ENCODE data around the gene SOX6. TPM values are rescaled to one million over a fixed set of nuclear protein-coding genes. Genes with fewer than 3 reads are reported as not detected.

SOX6 gene
- polyA plus RNA-seq, 1 of the 3 experiments (the other 2 are of a cell fraction), result 0.03 TPM

DNA sequence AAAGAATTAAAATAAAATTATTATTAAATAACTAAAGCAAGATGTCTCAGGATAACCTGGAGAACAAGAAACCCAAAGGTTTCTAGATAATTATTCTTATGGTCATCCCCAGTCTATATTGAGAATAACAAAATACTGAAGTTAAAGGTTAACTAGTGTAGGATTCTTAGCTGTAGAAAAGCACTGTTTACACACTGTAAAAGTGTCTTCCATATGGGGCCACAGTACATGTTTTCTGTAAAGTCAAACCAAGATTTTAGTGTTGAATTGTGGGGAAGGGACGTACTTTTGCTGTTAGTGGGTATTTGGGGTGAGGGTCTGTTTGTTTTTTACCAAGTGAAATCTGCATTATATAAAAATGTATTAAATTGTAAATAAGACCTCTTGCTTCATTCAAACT lies 47.5 kb upstream of the SOX6 start:
- no peaks in the 10 kb centered on the region for H3K27me3 ChIP-seq (ENCODE audit: insufficient read depth)
- no peaks in the 10 kb centered on the region for H3K9me3 ChIP-seq
- ChIA-PET POLR2A (no interaction called here), CTCF (no interaction called here)
- H2AFZ ChIP-seq (ENCODE audit: low read depth), result no peak overlapping the region
- no peaks in the 10 kb centered on the region for H4K20me1 ChIP-seq (ENCODE audit: insufficient read depth)
- 32% methylated on average over 1 of the region's 1 CpG for WGBS (ENCODE audit: low lambda C conversion rate)
- no peak for DNase-seq
- H3K4me2 ChIP-seq, result no peak overlapping the region
- no peak overlapping the region for H3K27ac ChIP-seq (ENCODE audit: low read depth in 2 of 2, low read length in 1 of 2)
- TF ChIP-seq RCOR1 (IDR thresholded peaks at IDR 0.05; ENCODE audit: low read length) (no peak), MEF2A (IDR thresholded peaks at IDR 0.05; ENCODE audit: borderline replicate concordance, low read depth) (no peak), FOXM1 (IDR thresholded peaks at IDR 0.05; ENCODE audit: low read depth) (no peak), RAD21 (IDR thresholded peaks at IDR 0.05; ENCODE audit: low read length) (no peak), GATA2 (CRISPR knock-in tag; IDR thresholded peaks at IDR 0.05) (no peak), IRF3 (IDR thresholded peaks at IDR 0.05; ENCODE audit: low read depth, low read length) (no peak), CHD2 (IDR thresholded peaks at IDR 0.05; ENCODE audit: low read length, partially characterized antibody) (no peak), CTCF (IDR thresholded peaks at IDR 0.05) (no peak), YY1 (IDR thresholded peaks at IDR 0.05; ENCODE audit: low read depth) (no peak), EP300 (IDR thresholded peaks at IDR 0.05; ENCODE audit: borderline replicate concordance in 1 of 2, low read depth in 1 of 2, low read length in 1 of 2) (no peak), SIN3A (IDR thresholded peaks at IDR 0.05; ENCODE audit: borderline replicate concordance, low read depth, low read length) (no peak), USF1 (IDR thresholded peaks at IDR 0.05; ENCODE audit: borderline replicate concordance, low read depth) (no peak), EZH2phosphoT487 (IDR thresholded peaks at IDR 0.05; ENCODE audit: borderline replicate concordance, low read depth) (no peak), POLR2AphosphoS5 (IDR thresholded peaks at IDR 0.05; ENCODE audit: low read depth, low read length) (no peak), RFX5 (IDR thresholded peaks at IDR 0.05; ENCODE audit: low read length) (no peak), RXRA (IDR thresholded peaks at IDR 0.05; ENCODE audit: borderline replicate concordance, low read depth) (no peak)
- TF ChIP-seq, protein P1, sequence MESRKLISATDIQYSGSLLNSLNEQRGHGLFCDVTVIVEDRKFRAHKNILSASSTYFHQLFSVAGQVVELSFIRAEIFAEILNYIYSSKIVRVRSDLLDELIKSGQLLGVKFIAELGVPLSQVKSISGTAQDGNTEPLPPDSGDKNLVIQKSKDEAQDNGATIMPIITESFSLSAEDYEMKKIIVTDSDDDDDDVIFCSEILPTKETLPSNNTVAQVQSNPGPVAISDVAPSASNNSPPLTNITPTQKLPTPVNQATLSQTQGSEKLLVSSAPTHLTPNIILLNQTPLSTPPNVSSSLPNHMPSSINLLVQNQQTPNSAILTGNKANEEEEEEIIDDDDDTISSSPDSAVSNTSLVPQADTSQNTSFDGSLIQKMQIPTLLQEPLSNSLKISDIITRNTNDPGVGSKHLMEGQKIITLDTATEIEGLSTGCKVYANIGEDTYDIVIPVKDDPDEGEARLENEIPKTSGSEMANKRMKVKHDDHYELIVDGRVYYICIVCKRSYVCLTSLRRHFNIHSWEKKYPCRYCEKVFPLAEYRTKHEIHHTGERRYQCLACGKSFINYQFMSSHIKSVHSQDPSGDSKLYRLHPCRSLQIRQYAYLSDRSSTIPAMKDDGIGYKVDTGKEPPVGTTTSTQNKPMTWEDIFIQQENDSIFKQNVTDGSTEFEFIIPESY (IDR thresholded peaks at IDR 0.05; ENCODE audit: borderline replicate concordance, low read depth), result no peak
- H3K79me2 ChIP-seq (ENCODE audit: insufficient read depth), result no peaks in the 10 kb centered on the region
- no peak overlapping the region for H3K9ac ChIP-seq
- H3K9me2 ChIP-seq, result no peaks in the 10 kb centered on the region
- H3K4me1 ChIP-seq (ENCODE audit: control insufficient read depth in 1 of 2, insufficient read depth in 2 of 2, low read depth in 1 of 2, low read length in 1 of 2), result no peaks in the 10 kb centered on the region; a peak in 2 of 4 replicates
- H3K36me3 ChIP-seq (replicated peaks in 1 of 2; ENCODE audit: control insufficient read depth in 1 of 2, insufficient read depth in 2 of 2, low read length in 1 of 2), result no peaks in the 10 kb centered on the region
- H3F3A ChIP-seq (replicated peaks; ENCODE audit: insufficient read depth), result no peaks in the 10 kb centered on the region
- no peak overlapping the region for H3K4me3 ChIP-seq (ENCODE audit: low read depth in 2 of 2, low read length in 1 of 2)

Measured in SK-N-SH (cell line).